ENCODE results near the gene LRP1B. TPM values are rescaled to one million over a fixed set of nuclear protein-coding genes. Genes with fewer than 3 reads are reported as not detected.
A peak's percentile ranks its signal among the peaks of the same experiment; 100 is the strongest.

LRP1B gene
- total and polyA plus RNA-seq, 2 donors from 2014 or later, result 0.69 to 1.2 TPM

- H3K36me3 ChIP-seq (ENCODE audit: control insufficient read depth in 2 of 3, insufficient read depth in 3 of 3, low read length in 3 of 3), result no peaks in the 10 kb centered on the region
- H3K4me3 ChIP-seq (ENCODE audit: low read length in 3 of 3), result no peak overlapping the region
- no peak for TF ChIP-seq CTCF (IDR thresholded peaks at IDR 0.05; ENCODE audit: borderline replicate concordance, extremely low read depth, insufficient read depth)
- FAIRE-seq (no peak), DNase-seq (no peak)
- intact Hi-C loops (cut with DNase I), result no loop called here
- H3K9ac ChIP-seq (ENCODE audit: low read length in 3 of 3), result no peak overlapping the region
- H3K4me1 ChIP-seq (ENCODE audit: control insufficient read depth in 2 of 3, insufficient read depth in 2 of 3, low read depth in 1 of 3, low read length in 3 of 3), result no peaks in the 10 kb centered on the region
- no peaks in the 10 kb centered on the region for H3K9me3 ChIP-seq (ENCODE audit: control insufficient read depth in 2 of 3, insufficient read depth in 1 of 3, low read length in 3 of 3)
- H3K27me3 ChIP-seq (ENCODE audit: control insufficient read depth, insufficient read depth, low read length), result no peaks in the 10 kb centered on the region
- no peak overlapping the region for H3K27ac ChIP-seq (ENCODE audit: low read depth in 2 of 2, low read length in 2 of 2)
These were observed 1214.4 kb downstream of the LRP1B start for GRCh38 chr2:140916410-140916809.

- FAIRE-seq (no peak), DNase-seq (no peak)
- no peaks in the 10 kb centered on the region for H3K4me1 ChIP-seq (ENCODE audit: control insufficient read depth in 2 of 3, insufficient read depth in 2 of 3, low read depth in 1 of 3, low read length in 3 of 3)
- no peak overlapping the region for H3K9ac ChIP-seq (ENCODE audit: low read length in 3 of 3)
- H3K9me3 ChIP-seq (ENCODE audit: control insufficient read depth in 2 of 3, insufficient read depth in 1 of 3, low read length in 3 of 3), result no peaks in the 10 kb centered on the region
- no peaks in the 10 kb centered on the region for H3K36me3 ChIP-seq (ENCODE audit: control insufficient read depth in 2 of 3, insufficient read depth in 3 of 3, low read length in 3 of 3)
- no peak for TF ChIP-seq CTCF (IDR thresholded peaks at IDR 0.05; ENCODE audit: borderline replicate concordance, extremely low read depth, insufficient read depth)
- H3K4me3 ChIP-seq (ENCODE audit: low read length in 3 of 3), result no peak overlapping the region
- H3K27ac ChIP-seq (ENCODE audit: low read depth in 2 of 2, low read length in 2 of 2), result no peak overlapping the region
- intact Hi-C loops (cut with DNase I), result no loop called here
- no peaks in the 10 kb centered on the region for H3K27me3 ChIP-seq (ENCODE audit: control insufficient read depth, insufficient read depth, low read length)
These were observed 1220.1 kb downstream of the LRP1B start for GRCh38 chr2:140910683-140911082.

- Histone ChIP-seq H3K36me3 (ENCODE audit: control insufficient read depth in 2 of 3, insufficient read depth in 3 of 3, low read length in 3 of 3) (no peaks in the 10 kb centered on the region), H3K9me3 (ENCODE audit: control insufficient read depth in 2 of 3, insufficient read depth in 1 of 3, low read length in 3 of 3) (no peaks in the 10 kb centered on the region), H3K27ac (ENCODE audit: low read depth in 2 of 2, low read length in 2 of 2) (no peak overlapping the region), H3K4me1 (ENCODE audit: control insufficient read depth in 2 of 3, insufficient read depth in 2 of 3, low read depth in 1 of 3, low read length in 3 of 3) (no peaks in the 10 kb centered on the region), H3K4me3 (ENCODE audit: low read length in 3 of 3) (no peak overlapping the region), H3K9ac (ENCODE audit: low read length in 3 of 3) (no peak overlapping the region), H3K27me3 (ENCODE audit: control insufficient read depth, insufficient read depth, low read length) (no peaks in the 10 kb centered on the region)
- intact Hi-C loops (cut with DNase I), result no loop called here
- no peak for FAIRE-seq
- no peak for TF ChIP-seq CTCF (IDR thresholded peaks at IDR 0.05; ENCODE audit: borderline replicate concordance, extremely low read depth, insufficient read depth)
- DNase-seq, result peak in 3 of 5 donors; percentile 9 to 56 (median 34)
These were observed 1225.6 kb downstream of the LRP1B start for GRCh38 chr2:140905083-140905781.

- no peak for TF ChIP-seq CTCF (IDR thresholded peaks at IDR 0.05; ENCODE audit: borderline replicate concordance, extremely low read depth, insufficient read depth)
- Histone ChIP-seq H3K9me3 (ENCODE audit: control insufficient read depth in 2 of 3, insufficient read depth in 1 of 3, low read length in 3 of 3) (no peaks in the 10 kb centered on the region), H3K4me1 (ENCODE audit: control insufficient read depth in 2 of 3, insufficient read depth in 2 of 3, low read depth in 1 of 3, low read length in 3 of 3) (no peaks in the 10 kb centered on the region), H3K4me3 (ENCODE audit: low read length in 3 of 3) (no peak overlapping the region), H3K36me3 (ENCODE audit: control insufficient read depth in 2 of 3, insufficient read depth in 3 of 3, low read length in 3 of 3) (no peaks in the 10 kb centered on the region), H3K27ac (ENCODE audit: low read depth in 2 of 2, low read length in 2 of 2) (no peak overlapping the region), H3K9ac (ENCODE audit: low read length in 3 of 3) (no peak overlapping the region), H3K27me3 (ENCODE audit: control insufficient read depth, insufficient read depth, low read length) (no peaks in the 10 kb centered on the region)
- DNase-seq (no peak), FAIRE-seq (no peak)
- intact Hi-C loops (cut with DNase I), result no loop called here
These were observed 1235.4 kb downstream of the LRP1B start for GRCh38 chr2:140895378-140895777.
